DMS114 treated with DMSO at 0.1 percent for 48 hours (cell line): ENCODE measurements around the gene BRMS1L.
"Not testable (repeated sequence)": the region's sequence is repeated elsewhere in the genome, so short reads cannot be mapped to it uniquely, and the experiment has no call there.

Source experiments
- DNase-seq: peaks from one replicate; lab custom pipeline; 2025; ENCODE audit not compliant: unreplicated experiment; lab: John Stamatoyannopoulos, UW

The BRMS1L gene

DNA sequence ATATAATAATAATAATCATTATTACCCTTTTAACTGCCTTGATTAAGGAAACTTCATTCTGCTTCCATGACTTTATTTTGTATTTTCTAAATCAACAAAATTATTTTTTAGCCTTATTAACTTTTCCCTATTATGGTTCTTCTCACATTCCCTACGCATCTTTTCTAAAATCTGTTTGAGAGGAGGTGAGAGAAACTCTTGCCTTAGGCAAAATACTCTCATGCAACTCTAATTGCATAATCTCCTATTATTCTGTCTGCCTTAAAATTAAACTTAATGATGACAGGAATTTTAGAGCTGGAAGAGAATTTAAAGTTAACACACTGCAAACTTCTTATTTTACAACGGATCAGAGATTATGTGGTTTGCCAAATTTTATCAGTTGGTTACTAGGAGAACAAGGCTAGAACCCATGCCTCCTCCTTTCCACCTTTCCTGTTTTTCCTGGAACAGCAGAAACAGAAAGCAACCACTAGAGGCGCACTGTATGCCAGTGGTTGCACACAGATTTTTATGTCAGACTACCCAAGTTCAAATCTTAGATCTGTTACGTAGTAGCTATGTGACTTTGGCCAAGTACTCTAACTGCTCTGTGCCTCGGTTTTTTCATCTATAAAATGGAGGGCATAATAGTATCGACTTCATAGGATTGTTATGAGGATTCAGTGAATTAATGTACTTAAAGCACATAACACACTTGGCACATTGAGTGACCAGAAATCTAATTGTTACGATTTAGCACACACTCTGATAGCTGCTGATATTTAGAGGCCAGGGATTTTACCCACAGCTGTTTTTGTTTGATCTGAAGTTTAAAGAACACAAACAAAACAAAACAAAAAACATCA lies 4.3 kb upstream of the BRMS1L start:
- DNase-seq: peak; percentile 9

DNA sequence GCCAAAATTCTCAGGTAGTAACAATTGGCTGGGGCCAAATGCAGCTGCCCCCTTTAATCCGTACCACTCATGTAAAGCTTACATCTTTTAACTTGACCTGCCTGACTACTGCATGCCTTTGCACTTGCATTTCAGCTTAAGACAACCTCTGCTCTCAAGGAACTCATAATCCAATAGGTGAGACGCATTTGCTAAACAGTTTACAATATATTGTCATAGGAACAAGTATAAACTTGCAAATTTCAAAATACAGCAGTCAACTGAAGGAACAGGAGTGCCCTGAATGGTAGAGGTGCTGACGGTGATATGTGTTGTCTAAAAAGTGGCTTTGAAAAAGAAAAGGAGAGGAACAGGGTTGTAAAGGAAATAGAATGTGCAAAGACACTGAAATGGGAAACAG lies 3.6 kb upstream of the BRMS1L start:
- no peak for DNase-seq

DNA sequence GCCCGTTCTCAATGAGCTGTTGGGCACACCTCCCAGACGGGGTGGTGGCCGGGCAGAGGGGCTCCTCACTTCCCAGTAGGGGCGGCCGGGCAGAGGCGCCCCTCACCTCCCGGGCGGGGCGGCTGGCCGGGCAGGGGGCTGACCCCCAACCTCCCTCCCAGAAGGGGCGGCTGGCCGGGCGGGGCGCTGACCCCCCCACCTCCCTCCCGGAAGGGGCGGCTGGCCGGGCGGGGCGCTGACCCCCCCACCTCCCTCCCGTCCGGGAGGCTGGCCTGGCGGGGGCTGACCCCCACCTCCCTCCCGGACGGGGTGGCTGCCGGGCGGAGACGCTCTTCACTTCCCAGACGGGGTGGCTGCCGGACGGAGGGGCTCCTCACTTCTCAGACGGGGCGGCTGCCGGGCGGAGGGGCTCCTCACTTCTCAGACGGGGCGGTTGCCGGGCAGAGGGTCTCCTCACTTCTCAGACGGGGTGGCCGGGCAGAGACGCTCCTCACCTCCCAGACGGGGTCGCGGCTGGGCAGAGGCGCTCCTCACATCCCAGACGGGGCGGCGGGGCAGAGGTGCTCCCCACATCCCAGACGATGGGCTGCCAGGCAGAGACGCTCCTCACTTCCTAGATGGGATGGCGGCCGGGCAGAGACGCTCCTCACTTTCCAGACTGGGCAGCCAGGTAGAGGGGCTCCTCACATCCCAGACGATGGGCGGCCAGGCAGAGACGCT lies 1.5 kb upstream of the BRMS1L start:
- DNase-seq: not testable (repeated sequence)

DNA sequence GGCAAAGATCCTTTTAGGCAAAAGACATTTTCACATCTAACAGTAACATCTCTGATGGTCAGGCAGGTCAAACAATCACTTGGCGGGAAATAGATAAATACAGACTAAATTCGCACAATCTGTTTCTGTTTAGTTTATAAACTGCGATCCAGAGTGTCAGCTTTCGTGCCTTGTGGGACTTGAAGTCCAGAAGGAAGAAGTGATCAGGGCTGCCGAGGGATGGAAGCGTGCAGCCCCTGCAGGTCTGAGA lies 245 bp upstream of the BRMS1L start:
- DNase-seq: no peak

DNA sequence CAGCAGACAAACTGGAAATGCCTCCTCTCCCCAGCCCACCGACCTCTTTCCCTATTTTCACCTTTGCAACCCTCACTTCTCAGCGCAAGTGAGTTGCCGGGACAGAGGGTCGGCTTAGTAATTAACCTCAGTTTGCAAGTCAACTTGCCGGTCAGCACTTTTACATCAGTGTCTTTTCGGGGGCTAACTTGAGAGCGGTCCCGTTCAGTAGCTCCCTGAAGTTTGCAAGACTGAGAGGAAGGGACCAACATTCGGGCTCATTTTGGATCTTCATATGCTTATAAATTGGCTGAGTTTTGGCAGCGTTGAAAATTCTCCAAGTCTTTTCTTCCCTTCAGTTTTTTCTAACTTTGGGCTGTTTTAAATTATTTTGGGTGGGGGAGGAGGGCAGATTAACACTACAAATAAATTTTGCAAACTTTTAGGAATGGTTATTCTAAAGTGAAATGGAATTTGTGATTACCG lies 846 bp downstream of the BRMS1L start:
- no peak for DNase-seq

DNA sequence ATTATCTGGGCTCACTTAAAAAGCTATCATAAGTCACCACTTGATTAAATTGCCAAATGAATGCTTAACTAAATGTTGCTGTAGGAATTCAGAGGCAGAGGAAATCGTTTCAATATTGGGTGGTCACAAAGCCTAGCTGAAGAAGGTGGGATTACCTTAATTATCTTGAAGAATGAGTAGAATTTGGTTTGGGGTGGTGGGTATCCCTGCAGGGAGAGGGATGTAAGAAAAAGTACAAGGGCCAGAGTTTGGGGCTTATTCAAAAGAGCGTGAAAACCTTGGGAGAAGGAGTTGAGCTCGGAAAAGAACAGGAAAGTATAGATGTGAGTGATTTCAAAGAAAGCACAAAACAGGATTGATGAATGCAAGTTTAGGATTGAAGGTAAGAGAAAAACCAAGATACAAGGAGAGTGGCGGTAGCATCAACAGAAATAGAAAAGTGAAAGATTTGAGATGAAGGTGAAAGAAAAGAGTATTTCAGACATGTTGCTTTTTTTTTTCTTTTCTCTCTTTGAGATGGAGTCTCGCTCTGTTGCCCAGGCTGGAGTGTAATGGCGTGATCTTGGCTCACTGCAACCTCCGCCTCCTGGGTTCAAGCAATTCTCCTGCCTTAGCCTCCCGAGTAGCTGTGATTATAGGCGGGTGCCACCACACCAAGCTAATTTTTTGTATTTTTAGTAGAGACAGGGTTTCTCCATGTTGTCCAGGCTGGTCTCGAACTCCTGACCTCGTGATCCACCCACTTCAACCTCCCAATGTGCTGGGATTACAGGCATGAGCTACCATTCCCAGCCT lies 1.7 kb downstream of the BRMS1L start:
- no peak for DNase-seq

DNA sequence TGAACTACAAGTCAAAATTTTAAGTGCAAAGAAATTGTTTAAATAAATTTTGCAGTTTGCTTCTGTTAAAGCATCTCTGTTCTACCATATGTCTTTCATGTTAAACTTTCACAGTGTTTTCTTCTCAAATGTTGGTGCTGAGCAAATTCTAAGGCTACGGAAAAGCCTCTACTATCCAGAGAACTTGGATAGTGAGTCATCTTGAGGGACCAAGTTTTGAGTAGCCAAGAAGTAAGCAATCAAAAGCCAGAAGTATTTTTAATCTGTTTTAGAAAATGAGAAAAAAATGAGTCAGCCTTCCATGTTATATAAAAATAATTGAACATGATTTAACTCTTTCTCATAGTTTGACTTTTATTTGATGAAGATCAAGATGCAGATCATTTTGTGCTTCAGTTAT lies 3.3 kb downstream of the BRMS1L start:
- DNase-seq: no peak

DNA sequence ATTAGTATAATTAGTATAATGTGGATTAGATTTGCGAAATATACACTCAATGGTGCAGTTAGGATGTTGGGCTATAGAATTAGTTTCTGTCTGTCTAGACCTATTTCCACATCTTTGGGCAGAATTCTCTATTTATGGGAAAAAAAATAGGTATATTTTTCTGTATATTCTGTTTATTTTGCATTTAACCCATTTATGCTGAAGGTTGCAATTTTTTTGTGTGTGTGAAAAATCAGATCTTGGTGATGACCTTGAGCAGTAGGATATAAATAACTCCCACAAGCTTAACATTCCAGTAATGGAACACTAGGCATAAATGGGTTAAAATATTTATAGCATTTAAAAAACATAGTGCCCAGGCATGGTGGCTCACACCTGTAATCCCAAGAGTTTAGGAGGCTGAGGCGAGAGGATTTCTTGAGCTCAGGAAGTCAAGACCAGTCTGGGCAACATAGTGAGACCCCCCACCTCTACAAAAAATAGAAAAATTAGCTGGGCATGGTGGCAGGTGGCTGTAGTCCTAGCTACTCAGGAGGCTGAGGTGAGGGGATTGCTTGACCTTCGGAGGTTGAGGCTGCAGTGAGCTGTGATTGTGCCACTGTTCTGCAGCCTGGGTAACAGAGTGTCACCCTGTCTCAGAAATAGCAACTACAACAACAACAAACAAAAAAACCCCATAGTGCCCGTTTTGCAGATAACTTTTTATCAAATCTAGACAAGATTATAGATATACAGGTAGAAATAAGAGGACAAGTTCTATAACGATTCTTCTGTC lies 9.3 kb downstream of the BRMS1L start:
- no peak for DNase-seq

DNA sequence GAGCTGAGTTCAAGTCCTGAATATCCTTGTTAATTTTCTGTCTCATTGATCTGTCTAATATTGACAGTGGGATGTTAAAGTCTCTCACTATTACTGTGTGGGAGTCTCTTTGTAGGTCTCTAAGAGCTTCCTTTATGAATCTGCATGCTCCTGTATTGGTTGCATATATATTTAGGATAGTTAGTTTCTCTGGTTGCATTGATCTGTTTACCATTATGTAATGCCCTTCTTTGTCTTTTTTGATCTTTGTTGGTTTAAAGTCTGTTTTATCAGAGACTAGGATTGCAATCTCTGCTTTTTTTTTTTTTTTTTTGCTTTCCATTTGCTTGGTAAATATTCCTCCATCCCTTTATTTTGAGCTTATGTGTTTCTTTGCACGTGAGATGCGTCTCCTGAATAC lies 15.6 kb downstream of the BRMS1L start:
- DNase-seq: not testable (repeated sequence)

DNA sequence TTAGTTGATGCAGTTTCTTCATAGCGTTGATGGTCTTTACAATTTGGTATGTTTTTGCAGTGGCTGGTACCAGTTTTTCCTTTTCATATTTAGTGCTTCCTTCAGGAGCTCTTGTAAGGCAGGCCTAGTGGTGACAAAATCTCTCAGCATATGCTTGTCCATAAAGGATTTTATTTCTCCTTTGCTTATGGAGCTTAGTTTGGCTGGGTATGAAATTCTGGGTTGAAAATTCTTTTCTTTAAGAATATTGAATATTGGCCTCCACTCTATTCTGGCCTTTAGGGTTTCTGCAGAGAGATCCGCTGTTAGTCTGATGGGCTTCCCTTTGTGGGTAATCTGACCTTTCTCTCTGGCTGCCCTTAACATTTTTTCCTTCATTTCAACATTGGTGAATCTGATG lies 16.1 kb downstream of the BRMS1L start:
- not testable (repeated sequence) for DNase-seq

DNA sequence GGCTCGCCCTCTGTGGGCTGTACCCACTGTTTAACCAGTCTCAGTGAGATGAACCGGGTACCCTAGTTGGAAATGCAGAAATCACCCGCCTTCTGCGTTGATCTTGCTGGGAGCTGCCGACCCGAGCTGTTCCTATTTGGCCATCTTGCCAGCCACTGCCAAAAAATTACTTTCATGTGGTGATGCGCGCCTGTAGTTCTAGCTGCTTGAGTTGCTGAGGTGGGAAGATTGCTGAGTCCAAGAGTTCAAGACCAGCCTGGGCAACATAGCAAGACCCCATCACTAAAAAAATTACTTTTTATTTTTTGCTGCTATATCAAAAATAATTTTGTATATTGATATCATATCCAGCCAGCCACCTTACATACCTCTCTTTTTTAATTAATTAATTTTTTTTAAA lies 18.4 kb downstream of the BRMS1L start:
- no peak for DNase-seq

DNA sequence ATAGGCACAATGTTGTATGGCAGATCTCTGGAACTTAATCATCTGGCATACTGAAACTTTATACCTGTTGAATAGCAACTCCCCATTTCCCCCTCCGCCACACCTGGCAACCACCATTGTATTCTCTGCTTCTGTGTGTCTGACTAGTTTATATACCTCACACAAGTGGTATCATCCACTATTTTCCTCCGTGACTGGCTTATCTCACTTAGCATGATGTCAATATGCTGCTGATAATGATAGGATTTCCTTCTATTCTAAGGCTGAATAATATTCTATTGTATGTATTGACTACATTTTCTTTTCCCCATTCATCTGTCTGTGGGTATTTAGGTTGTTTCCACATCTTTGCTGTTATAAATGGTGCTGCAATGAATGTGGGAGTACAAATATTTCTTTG lies 21.5 kb downstream of the BRMS1L start:
- no peak for DNase-seq

DNA sequence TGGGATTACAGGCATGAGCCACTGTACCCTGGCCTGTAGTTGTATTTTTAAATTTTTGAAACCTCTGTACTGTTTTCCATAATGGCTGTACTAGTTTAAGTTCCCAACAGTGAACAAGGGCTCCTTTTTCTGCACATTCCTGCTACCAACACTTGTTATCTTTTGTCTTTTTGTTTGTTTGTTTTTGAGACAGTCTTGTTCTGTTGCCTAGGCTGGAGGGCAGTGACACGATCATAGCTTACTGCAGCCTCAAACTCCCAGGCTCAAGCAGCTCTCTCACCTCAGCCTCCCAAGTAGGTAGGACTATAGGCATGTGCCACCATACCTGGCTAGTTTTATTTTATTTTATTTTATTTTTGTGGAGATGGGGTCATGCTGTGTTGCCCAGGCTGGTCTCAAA lies 23.0 kb downstream of the BRMS1L start:
- DNase-seq: no peak

DNA sequence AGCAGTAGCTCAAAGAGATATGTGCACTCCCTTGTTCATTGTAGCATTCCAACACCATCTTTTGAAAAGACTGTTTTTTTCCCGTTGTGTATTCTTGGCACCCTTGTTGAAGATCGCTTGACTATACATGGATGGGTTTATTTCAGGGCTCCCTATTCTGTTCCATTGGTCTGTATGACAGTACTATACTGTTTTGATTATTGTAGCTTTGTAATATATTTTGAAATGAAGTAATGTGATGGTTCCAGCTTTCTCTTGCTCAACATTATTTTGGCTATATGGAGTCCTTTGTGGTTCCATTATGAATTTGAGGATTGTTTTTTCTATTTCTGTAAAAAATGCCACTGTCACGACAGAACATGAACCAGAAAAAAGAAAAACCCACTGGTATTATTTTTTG lies 25.7 kb downstream of the BRMS1L start:
- no peak for DNase-seq

DNA sequence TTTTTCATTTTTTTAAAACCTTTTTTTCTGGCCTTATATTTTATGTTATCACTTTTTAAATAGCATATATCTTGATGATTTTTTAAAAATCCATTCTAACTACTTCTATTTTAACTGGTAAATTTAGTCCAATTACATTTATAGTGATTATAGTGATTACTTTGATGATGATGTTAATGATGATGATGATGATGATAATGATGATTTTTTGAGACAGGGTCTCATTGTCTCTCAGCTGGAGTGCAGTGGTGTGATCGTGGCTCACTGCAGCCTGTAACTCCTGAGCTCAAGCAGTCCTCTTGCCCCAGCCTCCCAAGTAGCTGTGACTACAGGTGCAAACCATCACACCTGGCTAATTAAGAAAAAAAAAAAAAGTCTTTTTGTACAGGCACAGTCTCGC lies 27.1 kb downstream of the BRMS1L start:
- DNase-seq: no peak

DNA sequence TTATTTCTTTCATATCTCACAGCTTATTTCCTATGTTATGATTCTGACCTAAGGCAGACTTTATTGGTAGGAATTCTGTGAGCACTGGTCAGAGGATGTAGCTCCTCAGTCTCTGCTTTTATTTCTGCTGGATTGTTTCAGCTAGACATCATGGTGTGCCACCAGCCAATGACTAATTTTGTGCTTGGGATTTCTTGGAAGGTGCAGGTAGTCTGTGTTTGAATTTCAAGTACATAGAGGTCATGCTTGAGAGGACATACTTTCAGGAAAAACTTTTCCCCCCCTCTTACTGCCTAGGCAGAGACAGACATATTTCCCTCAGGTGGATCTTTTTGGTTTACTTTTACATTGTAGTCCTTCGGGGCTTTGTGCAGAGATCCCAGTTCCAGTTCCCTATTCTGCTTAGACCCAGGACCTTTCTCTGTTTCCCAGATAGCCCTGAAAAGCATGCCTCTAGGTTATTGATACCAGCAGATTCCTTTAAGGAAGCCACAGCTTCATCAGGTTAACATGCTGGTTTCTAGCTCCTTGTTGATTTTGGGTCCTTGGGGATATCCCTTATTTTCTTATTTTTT lies 28.6 kb downstream of the BRMS1L start:
- no peak for DNase-seq

DNA sequence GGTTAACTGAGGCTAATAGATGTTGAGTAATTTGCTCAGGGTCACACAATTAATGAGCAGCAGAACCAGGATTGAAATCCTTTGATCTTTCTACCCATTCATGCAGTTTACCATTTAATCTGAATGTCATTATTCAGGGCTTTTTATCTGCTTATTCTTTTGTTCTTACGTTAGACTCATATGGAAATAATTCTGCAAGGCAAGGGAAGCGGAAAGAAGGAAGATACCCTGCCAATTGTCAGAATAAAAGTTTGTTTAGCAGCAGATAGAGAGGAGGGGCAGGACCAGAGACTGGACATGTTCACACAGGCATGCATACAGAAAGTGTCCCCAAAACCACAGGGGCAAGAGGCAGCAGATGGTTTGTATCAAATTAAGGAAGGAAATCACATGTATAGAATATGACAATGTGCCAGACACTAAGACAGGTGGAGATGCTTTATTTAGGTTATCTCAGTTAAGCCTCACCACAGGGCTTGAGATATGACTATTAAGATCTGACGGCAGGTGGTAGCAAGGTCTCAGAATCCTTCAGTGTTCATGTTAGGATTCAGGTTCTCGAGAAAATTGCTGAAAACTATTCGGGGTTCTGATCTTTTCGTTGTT lies 29.8 kb downstream of the BRMS1L start:
- DNase-seq: no peak

DNA sequence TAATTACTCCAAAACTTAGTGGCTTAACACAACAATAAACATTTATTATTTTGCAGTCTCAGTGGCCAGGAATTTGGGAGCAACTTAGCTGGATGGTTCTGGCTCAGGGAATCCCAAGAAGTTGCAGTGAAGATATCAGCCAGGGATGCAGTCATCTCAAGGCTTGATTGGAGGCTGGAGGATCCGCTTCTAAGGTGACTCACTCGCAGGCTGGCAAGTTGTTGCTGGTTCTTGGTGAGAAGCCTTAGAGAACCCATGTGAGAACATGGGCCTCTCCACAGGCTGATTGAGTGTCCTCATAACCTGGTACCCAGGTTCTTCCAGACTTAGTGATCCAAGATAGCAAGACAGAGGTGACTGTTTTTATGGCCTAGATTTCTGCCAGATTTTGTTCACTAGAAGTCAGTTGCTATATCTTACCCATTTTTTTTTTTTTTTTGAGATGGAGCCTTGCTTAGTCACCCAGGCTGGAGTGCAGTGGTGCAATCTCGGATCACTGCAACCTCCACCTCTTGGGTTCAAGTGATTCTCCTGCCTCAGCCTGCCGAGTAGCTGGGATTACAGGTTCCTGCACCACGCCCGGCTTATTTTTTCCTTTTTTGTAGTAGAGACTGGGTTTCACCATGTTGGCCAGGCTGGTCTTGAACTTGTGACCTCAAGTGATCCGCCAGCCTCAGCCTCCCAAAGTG lies 32.5 kb downstream of the BRMS1L start:
- DNase-seq: no peak

DNA sequence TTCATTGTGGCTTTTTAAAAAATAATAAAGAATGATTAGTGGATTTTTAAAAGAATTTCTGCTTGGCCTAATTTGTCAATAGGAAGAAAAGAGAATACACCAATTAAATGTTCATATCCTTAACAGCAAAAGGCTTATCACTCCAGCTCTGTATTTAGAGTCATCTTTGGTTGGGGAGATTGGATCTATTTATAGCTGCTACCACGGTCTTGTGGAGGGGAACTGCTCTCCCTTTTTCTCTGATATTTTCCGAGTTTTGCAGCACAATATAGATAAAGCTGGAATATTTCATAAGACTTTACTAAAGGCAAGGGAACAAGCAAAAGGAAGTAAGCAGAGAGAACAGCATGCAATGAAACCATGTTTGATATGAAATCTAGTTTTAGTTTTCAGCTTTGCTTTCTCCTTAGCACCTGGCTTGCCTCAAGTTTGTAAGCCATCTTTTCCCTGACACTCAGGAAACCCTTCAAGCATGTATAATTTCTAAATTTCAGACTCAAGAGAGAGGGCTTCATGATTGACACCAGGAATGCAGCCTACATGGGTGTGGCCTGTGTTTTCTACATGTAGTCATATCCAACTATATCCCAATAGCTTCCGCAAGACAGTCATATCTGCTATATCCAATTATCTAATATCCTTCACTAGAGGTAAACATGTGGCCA lies 35.2 kb downstream of the BRMS1L start:
- no peak for DNase-seq
